GM21737 (cell line): ENCODE results near the gene LCE4A.

ENCODE experiments used
- ATAC-seq: cut with Tn5 transposase; IDR thresholded peaks from one replicate; pipeline ENCODE4 v1.9.1; 2021; ENCODE audit warnings: mild to moderate bottlenecking, moderate library complexity; ENCODE audit not compliant: unreplicated experiment

LCE4A gene

GRCh38 chr1:152745289-152745704 is 37.3 kb downstream of the LCE4A start:
- ATAC-seq = no peak

- no peak for ATAC-seq
Measured at GRCh38 chr1:152745765-152746444, 37.9 kb downstream of the LCE4A start.

- no peak for ATAC-seq
Measured at GRCh38 chr1:152747831-152748230, 39.9 kb downstream of the LCE4A start.

DNA sequence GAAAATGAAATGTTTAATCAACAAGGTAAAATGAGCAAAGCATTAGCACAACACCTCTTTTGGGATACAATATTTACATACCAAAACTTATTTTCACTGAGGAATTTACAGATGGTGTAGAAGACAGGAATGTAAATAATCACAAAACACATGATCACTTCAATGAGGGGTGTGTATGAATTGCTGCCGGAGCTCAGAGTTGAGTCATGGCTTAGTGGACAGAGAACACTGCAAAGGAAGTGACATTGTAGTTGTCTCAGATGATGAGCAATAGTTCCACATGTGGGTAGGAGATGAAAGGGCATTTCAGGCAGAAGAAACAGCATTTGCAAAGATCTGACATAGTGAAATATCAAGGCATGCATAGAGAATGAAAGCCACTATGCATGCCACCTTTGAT is 44.3 kb downstream of the LCE4A start:
- no peak for ATAC-seq

- ATAC-seq = no peak
Measured at GRCh38 chr1:152753586-152753985, 45.6 kb downstream of the LCE4A start.

- ATAC-seq = no peak
Measured at GRCh38 chr1:152756872-152757271, 48.9 kb downstream of the LCE4A start.

DNA sequence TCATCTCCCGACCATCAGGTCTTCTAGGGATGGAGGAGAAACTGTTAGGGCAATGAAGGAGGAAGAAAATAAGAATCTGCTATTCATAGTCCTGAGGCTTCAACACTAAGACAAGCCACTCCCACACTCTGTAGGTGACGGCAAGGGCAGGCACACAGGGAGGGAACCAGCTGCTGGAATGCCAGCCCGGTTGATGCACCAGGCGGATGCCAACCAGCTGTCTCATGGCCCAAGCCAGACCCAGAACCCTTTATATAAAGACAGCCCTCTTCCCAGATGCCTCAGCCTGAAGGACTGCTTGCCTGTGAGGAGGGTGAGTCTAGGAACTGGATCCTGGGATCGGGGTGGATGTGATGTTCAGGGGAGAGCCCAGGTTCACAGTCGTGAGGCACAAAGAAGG is 49.8 kb downstream of the LCE4A start, which contains the start of gene KPRP:
Gene KPRP (plus strand): TSS at position 279 of the 400 bp plus-strand sequence. CDS start 1,564 bp downstream, outside the sequence.
- no peak for ATAC-seq

GRCh38 chr1:152758636-152759035 is 50.7 kb downstream of the LCE4A start:
- no peak for ATAC-seq
